ENCODE measurements around the gene ADAMTS12. TPM values are rescaled to one million over a fixed set of nuclear protein-coding genes. Genes with fewer than 3 reads are reported as not detected.

ADAMTS12 gene
- total and polyA plus RNA-seq, 10 of the 15 experiments (the other 5 are each of a cell fraction or from before 2014, with no cell fraction given): 0.11 to 35.8 (median 20.7) TPM

DNA sequence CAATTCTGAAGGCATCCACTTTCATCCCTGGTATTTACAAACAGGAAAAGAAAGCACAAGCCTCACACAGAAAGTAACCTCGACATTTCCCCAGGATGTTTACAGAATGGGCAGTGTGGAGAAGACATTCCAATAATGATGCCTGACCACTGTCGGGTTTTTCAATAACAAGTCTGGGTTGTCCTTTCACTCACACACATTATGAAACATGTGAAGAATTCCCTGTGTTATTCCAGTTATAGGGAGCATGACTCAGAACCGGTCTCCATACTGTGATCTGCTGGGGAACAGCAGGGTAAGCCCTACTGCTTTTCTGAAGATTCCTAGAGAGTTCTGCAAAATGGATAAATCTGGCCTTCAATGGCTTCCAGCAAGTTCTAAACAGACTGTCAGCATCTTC lies 155.3 kb downstream of the ADAMTS12 start (continued):
- TF ChIP-seq ZNF24 (IDR thresholded peaks at IDR 0.05): no peak

DNA sequence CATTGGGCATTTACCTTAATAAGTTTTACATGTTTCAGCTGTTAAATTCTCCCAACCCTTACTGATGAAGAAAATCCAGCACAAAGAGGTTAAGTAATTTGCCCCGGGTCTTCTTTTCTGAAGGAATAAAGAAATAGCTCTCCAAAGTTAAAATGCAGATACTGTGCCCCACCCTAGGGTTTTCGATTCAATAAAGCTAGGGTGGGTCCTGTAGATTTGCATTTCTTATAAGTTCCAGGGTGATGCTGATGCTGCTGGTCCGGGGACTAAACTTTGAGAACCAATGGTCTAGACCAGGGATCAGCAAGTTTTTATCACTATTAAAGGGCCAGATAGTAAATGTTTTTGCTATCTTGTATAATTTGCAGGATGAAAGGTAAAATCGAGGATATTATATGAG lies 156.7 kb downstream of the ADAMTS12 start:
- Histone ChIP-seq H3K9me3 (replicated peaks; ENCODE audit: control insufficient read depth, insufficient read depth, low read length) (no peaks in the 10 kb centered on the region), H4K20me1 (ENCODE audit: control insufficient read depth, insufficient read depth) (no peaks in the 10 kb centered on the region), H3K4me3 (no peak overlapping the region), H3K36me3 (ENCODE audit: control insufficient read depth in 2 of 2, insufficient read depth in 2 of 2, low read length in 1 of 2) (no peaks in the 10 kb centered on the region), H3K27ac (ENCODE audit: control insufficient read depth, insufficient read depth) (no peak overlapping the region), H3K4me1 (ENCODE audit: control insufficient read depth, insufficient read depth, low read length) (no peaks in the 10 kb centered on the region), H3K9ac (ENCODE audit: control insufficient read depth, insufficient read depth, low read length) (no peak overlapping the region), H3K79me2 (ENCODE audit: control insufficient read depth, insufficient read depth, low read length) (no peaks in the 10 kb centered on the region), H2AFZ (ENCODE audit: control insufficient read depth, low read depth, low read length) (no peak overlapping the region), H3K27me3 (replicated peaks in 1 of 2; ENCODE audit: control insufficient read depth in 2 of 2, insufficient read depth in 2 of 2, low read length in 1 of 2) (no peaks in the 10 kb centered on the region), H3K4me2 (ENCODE audit: control insufficient read depth, insufficient read depth) (no peak overlapping the region)
- FAIRE-seq (no peak), ATAC-seq (no peak), DNase-seq (ENCODE audit: low read depth, low spot score) (no peak)
- CTCF ChIA-PET: interaction anchor here (1.2 to 1.8 kb wide), 4 partner anchors 10 to 206 kb away, joined by 3 to 8 read pairs (median 4); no protein-coding TSS in a partner anchor
- SMC1A ChIA-PET (ENCODE audit: uncharacterized antibody, unreplicated experiment): interaction anchor here (0.8 to 2.2 kb wide), 4 partner anchors 9 to 112 kb away, joined by 3 to 7 read pairs (median 3); no protein-coding TSS in a partner anchor
- RAD21 ChIA-PET (ENCODE audit: unreplicated experiment): interaction anchor here (1.5 to 2.1 kb wide), 2 partner anchors 199 kb away, joined by 5 to 6 read pairs; no protein-coding TSS in a partner anchor
- in situ Hi-C loops (cut with MboI): no loop called here
- no peak for TF ChIP-seq SMC3 (IDR thresholded peaks at IDR 0.05; ENCODE audit: borderline replicate concordance, low read length)
- TF ChIP-seq CBFB (IDR thresholded peaks at IDR 0.05; ENCODE audit: low read depth): no peak
- no peak for TF ChIP-seq KDM1A (IDR thresholded peaks at IDR 0.05; ENCODE audit: borderline replicate concordance)
- TF ChIP-seq RELA (IDR thresholded peaks at IDR 0.05; ENCODE audit: borderline replicate concordance, partially characterized antibody): no peak
- TF ChIP-seq ETV6 (conservative IDR thresholded peaks at IDR 0.05 in 1 of 2, IDR thresholded peaks at IDR 0.05 in 1 of 2; ENCODE audit: borderline replicate concordance in 1 of 2, low read depth in 1 of 2): no peak
- TF ChIP-seq EZH2 (IDR thresholded peaks at IDR 0.05; ENCODE audit: borderline replicate concordance, control insufficient read depth, low read depth, low read length): no peak
- TF ChIP-seq HDAC2 (IDR thresholded peaks at IDR 0.05): no peak
- no peak for TF ChIP-seq BRCA1 (IDR thresholded peaks at IDR 0.05; ENCODE audit: low read depth, low read length)
- TF ChIP-seq, protein P1, sequence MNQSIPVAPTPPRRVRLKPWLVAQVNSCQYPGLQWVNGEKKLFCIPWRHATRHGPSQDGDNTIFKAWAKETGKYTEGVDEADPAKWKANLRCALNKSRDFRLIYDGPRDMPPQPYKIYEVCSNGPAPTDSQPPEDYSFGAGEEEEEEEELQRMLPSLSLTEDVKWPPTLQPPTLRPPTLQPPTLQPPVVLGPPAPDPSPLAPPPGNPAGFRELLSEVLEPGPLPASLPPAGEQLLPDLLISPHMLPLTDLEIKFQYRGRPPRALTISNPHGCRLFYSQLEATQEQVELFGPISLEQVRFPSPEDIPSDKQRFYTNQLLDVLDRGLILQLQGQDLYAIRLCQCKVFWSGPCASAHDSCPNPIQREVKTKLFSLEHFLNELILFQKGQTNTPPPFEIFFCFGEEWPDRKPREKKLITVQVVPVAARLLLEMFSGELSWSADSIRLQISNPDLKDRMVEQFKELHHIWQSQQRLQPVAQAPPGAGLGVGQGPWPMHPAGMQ (IDR thresholded peaks at IDR 0.05; ENCODE audit: borderline replicate concordance): no peak
- TF ChIP-seq ZBED1 (IDR thresholded peaks at IDR 0.05; ENCODE audit: borderline replicate concordance): no peak
- TF ChIP-seq ESRRA (IDR thresholded peaks at IDR 0.05; ENCODE audit: low read length): no peak
- no peak for TF ChIP-seq TCF7 (IDR thresholded peaks at IDR 0.05; ENCODE audit: borderline replicate concordance)
- BruUV-seq (replicated peaks): no TSS peak
- intact Hi-C loops (cut with micrococcal nuclease; ENCODE audit: unreplicated experiment): no loop called here
- 45% methylated on average over 4 of the region's 4 CpGs for WGBS (ENCODE audit: insufficient coverage, insufficient replicate concordance, low lambda C conversion rate, missing lambda C conversion rate)
- POLR2A ChIA-PET: interaction anchor here (0.9 kb wide), 1 partner anchor 15 kb away, joined by 3 read pairs; no protein-coding TSS in a partner anchor
